HG02678 (cell line): ENCODE results near the gene KANSL2.

Experiments used
- ATAC-seq: cut with Tn5 transposase; IDR thresholded peaks from one replicate; pipeline ENCODE4 v1.9.1; 2021; ENCODE audit warnings: mild to moderate bottlenecking, moderate library complexity; ENCODE audit not compliant: unreplicated experiment

Gene KANSL2

DNA sequence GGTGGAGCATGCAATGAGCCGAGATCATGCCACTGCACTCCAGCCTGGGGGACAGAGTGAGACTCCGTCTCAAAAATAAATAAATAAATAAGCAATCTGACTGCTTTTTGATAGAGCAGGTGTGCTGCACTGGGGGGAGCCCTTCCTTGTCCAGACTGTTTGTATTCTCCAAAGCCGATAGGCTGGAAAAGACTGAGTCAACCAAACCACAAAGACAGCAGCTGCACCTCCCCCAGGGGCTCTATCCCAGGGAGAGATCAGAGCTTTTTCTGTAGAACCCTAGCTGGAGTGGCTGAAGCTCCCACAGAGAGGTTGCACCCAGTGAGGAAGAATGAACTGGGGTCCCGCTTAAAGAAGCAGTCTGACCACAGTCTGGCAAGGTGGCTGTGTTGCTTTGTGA is 66.4 kb downstream of the KANSL2 start:
- no peak for ATAC-seq

DNA sequence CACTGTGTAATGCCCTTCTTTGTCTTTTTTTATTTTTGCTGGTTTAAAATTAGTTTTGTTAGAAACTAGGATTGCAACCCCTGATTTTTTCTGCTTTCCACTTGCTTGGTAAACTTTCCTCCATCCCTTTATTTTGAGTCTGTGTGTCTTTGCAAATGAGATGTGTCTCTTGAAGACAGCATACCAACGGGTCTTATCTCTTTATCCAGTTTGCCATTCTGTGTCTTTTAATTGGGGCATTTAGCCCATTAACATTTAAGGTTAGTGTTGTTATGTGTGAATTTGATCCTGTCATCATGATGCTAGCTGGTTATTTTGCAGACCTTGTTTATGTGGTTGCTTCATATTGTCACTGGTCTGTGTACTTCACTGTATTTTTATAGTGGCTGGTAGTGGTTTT is 68.7 kb downstream of the KANSL2 start:
- no peak for ATAC-seq
